DND-41 (cell line): ENCODE measurements around the gene SYNE2.

Experiments
- ATAC-seq: fragments of 200-7000 bp; cut with Tn5 transposase; 3 replicates; pipeline ENCODE4 v1.9.1; 2021; ENCODE audit warnings: low read depth; ENCODE audit not compliant: insufficient read depth
- DNase-seq: peaks from one replicate; pipeline ENCODE4 v3.0.0-alpha.2; 2020
- H2AFZ ChIP-seq: 2 replicates; pipeline ENCODE4 v1.6.0; 2012; ENCODE audit warnings: low read depth, low read length
- H3K27ac ChIP-seq: 2 replicates; pipeline ENCODE4 v1.5.1; 2012; ENCODE audit warnings: low read length, inconsistent platforms
- H3K27me3 ChIP-seq: fragments of 200-600 bp; sonication (generic); 2 replicates; pipeline ENCODE4 v1.6.0; 2012; ENCODE audit warnings: low read length, mild to moderate bottlenecking, inconsistent platforms; ENCODE audit not compliant: insufficient read depth, poor library complexity
- H3K36me3 ChIP-seq: 2 replicates; pipeline ENCODE4 v1.5.1; 2012; ENCODE audit warnings: low read length, inconsistent platforms; ENCODE audit not compliant: insufficient read depth
- H3K4me1 ChIP-seq: 2 replicates; pipeline ENCODE4 v1.5.1; 2012; ENCODE audit warnings: mild to moderate bottlenecking, low read length; ENCODE audit not compliant: insufficient read depth
- H3K4me2 ChIP-seq: 2 replicates; pipeline ENCODE4 v1.6.0; 2012; ENCODE audit warnings: mild to moderate bottlenecking, moderate library complexity, low read length, inconsistent platforms; ENCODE audit not compliant: insufficient read depth
- H3K4me3 ChIP-seq, 2 experiments: fragments of 200-600 bp in 1 of 2; shearing (Covaris generic) in 1 of 2; 2 replicates each; pipeline ENCODE4 v1.5.1; 2012 to 2016; ENCODE audit warnings: inconsistent platforms in 2 of 2, low read length in 2 of 2, mild to moderate bottlenecking in 2 of 2, low read depth in 1 of 2, moderate library complexity in 1 of 2
- H3K79me2 ChIP-seq: 2 replicates; pipeline ENCODE4 v1.6.0; 2012; ENCODE audit warnings: low read length, inconsistent platforms; ENCODE audit not compliant: insufficient read depth
- H3K9ac ChIP-seq: 2 replicates; pipeline ENCODE4 v1.6.0; 2012; ENCODE audit warnings: low read depth, mild to moderate bottlenecking, inconsistent platforms, low read length, moderate library complexity
- H3K9me3 ChIP-seq: 2 replicates; pipeline ENCODE4 v1.5.1; 2012; ENCODE audit warnings: low read length, moderate library complexity, mild to moderate bottlenecking, inconsistent platforms; ENCODE audit not compliant: insufficient read depth, severe bottlenecking
- H4K20me1 ChIP-seq: 2 replicates; pipeline ENCODE4 v1.6.0; 2012; ENCODE audit warnings: low read length; ENCODE audit not compliant: insufficient read depth
- EZH2 ChIP-seq: IDR thresholded peaks from 3 replicates; pipeline ENCODE4 v1.6.1; 2012; ENCODE audit warnings: borderline replicate concordance, low read depth, mild to moderate bottlenecking, moderate library complexity, low read length, inconsistent platforms; ENCODE audit not compliant: severe bottlenecking
- TF ChIP-seq, protein P1 (sequence below): IDR thresholded peaks from 2 replicates; pipeline ENCODE4 v1.5.1; 2012; ENCODE audit warnings: borderline replicate concordance, low read length, moderate library complexity, mild to moderate bottlenecking; ENCODE audit not compliant: poor library complexity, severe bottlenecking; ENCODE audit errors: extremely low read depth

The SYNE2 gene

DNA sequence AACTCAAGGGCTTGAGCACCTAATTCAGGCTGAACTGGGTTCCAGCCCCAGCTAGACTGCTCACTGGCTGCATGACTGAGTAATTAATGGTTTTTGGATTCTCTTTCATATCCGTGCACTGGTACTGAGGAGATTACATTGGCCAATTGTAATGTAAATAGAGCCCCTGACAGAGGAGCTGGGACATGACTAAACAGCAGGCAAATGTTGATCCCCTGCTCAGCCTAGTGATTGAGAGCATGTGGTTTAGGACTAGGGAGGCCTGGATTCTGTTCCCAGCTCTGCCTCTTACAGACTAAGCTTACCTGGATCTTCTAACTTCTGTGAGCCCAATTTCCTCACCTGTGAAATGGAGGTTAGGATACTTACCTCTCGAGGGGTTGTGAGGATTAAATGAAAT lies 237.1 kb downstream of the SYNE2 start:
- Histone ChIP-seq H3K4me3 (no peak overlapping the region), H3K9ac (no peak overlapping the region), H3K4me1 (no peaks in the 10 kb centered on the region), H3K9me3 (no peaks in the 10 kb centered on the region), H3K79me2 (no peaks in the 10 kb centered on the region), H3K4me2 (no peak overlapping the region), H4K20me1 (no peaks in the 10 kb centered on the region), H3K27me3 (no peaks in the 10 kb centered on the region), H3K27ac (no peak overlapping the region), H3K36me3 (peaks cover 63% of the 10 kb centered on the region), H2AFZ (no peak overlapping the region)
- no peak for DNase-seq
- ATAC-seq = no peak
- TF ChIP-seq, protein P1, sequence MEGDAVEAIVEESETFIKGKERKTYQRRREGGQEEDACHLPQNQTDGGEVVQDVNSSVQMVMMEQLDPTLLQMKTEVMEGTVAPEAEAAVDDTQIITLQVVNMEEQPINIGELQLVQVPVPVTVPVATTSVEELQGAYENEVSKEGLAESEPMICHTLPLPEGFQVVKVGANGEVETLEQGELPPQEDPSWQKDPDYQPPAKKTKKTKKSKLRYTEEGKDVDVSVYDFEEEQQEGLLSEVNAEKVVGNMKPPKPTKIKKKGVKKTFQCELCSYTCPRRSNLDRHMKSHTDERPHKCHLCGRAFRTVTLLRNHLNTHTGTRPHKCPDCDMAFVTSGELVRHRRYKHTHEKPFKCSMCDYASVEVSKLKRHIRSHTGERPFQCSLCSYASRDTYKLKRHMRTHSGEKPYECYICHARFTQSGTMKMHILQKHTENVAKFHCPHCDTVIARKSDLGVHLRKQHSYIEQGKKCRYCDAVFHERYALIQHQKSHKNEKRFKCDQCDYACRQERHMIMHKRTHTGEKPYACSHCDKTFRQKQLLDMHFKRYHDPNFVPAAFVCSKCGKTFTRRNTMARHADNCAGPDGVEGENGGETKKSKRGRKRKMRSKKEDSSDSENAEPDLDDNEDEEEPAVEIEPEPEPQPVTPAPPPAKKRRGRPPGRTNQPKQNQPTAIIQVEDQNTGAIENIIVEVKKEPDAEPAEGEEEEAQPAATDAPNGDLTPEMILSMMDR = no peak
- no peak for TF ChIP-seq EZH2

DNA sequence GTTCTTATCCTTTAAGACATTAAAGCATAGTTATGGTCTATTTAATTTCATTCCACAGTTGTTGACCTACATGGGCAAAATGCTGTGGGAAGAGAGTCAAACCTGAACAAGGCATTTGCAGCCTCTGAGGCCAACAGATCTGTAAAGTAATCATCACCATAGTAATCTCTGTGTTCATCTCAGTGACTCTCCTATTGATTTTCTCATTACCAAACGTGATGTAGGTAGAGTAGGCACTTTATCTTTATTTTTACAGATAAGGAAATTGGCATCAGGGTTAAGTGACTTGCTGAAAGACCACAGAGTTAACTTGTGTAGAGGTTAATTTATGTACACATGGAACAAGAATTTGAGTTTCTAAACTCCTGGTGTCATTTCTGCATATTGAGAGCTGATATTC lies 238.4 kb downstream of the SYNE2 start:
- Histone ChIP-seq H3K4me1 (no peaks in the 10 kb centered on the region), H4K20me1 (no peaks in the 10 kb centered on the region), H3K36me3 (peaks cover 67% of the 10 kb centered on the region), H3K4me3 (no peak overlapping the region), H3K79me2 (no peaks in the 10 kb centered on the region), H3K4me2 (no peak overlapping the region), H3K9ac (no peak overlapping the region), H3K27me3 (no peaks in the 10 kb centered on the region), H3K9me3 (no peaks in the 10 kb centered on the region), H3K27ac (no peak overlapping the region), H2AFZ (no peak overlapping the region)
- TF ChIP-seq, protein P1 = no peak
- ATAC-seq = no peak
- DNase-seq = no peak

DNA sequence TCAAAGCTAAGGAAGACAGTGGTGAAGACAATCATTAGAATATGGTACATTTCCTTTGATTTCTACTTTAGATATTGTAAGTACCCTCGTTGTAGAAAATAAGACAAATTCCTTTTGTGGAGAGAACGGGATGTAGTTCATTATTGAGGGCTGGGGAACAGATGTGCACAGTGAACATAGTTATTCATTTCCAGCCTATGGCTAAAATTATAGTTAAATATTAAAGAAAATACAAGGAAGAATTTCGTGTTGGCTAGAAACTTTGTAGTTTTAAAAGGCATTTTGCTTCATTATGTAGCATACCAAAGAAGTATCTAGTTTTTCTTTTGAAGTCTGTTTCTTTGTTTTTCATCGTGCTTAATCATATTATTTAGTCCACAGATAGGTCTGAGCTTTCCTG lies 239.5 kb downstream of the SYNE2 start:
- no peaks in the 10 kb centered on the region for H4K20me1 ChIP-seq
- H3K27ac ChIP-seq = no peak overlapping the region
- no peak overlapping the region for H3K4me3 ChIP-seq
- TF ChIP-seq, protein P1 = no peak
- TF ChIP-seq EZH2 = no peak
- no peaks in the 10 kb centered on the region for H3K27me3 ChIP-seq
- no peak overlapping the region for H2AFZ ChIP-seq
- H3K9me3 ChIP-seq = no peaks in the 10 kb centered on the region
- no peak overlapping the region for H3K4me2 ChIP-seq
- no peak for DNase-seq
- no peaks in the 10 kb centered on the region for H3K79me2 ChIP-seq
- no peak overlapping the region for H3K9ac ChIP-seq
- H3K36me3 ChIP-seq = peaks cover 77% of the 10 kb centered on the region
- ATAC-seq = no peak
- no peaks in the 10 kb centered on the region for H3K4me1 ChIP-seq

DNA sequence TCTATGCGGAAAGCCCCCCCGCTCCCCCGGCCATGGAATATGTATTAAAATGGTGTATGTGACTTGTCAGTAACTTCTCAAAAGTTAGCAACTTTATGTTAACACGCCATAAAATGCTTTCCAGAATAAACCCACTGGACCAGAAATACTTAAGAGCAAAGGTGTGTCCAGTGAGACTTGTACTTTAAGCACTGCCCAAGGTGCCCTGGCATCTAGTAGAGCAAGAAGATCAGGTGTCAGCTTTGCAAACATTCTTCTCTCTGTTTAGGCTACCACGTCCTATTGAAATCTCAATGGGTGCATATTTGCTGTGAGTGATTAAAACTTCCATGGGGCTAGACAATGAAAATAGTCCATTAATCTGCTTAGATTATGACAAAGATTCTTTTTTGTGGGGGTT lies 240.1 kb downstream of the SYNE2 start:
- ATAC-seq (no peak), DNase-seq (no peak)
- Histone ChIP-seq H3K4me3 (no peak overlapping the region), H3K79me2 (no peaks in the 10 kb centered on the region), H3K27me3 (no peaks in the 10 kb centered on the region), H4K20me1 (no peaks in the 10 kb centered on the region), H2AFZ (no peak overlapping the region), H3K4me2 (no peak overlapping the region), H3K27ac (no peak overlapping the region), H3K4me1 (no peaks in the 10 kb centered on the region), H3K36me3 (peaks cover 79% of the 10 kb centered on the region), H3K9ac (no peak overlapping the region), H3K9me3 (no peaks in the 10 kb centered on the region)
- TF ChIP-seq EZH2 = no peak
- TF ChIP-seq, protein P1 = no peak
